HepG2 (cell line): Measurements from ENCODE around the gene CTTNBP2NL. TPM values are rescaled to one million over a fixed set of nuclear protein-coding genes. Genes with fewer than 3 reads are reported as not detected.

Experiments
- ATAC-seq: fragments of 200-7000 bp; cut with Tn5 transposase; 3 replicates; pipeline ENCODE4 v1.9.1; 2020; ENCODE audit warnings: mild to moderate bottlenecking, moderate library complexity
- BruUV-seq: library from RNA; stranded (reverse); fragments of 400-500 nt; replicated peaks from 2 replicates; lab custom pipeline; 2021; lab: Mats Ljungman, UMichigan
- CTCF ChIA-PET: fragments of 300-600 bp; formaldehyde crosslinking; extraction: SDS; loops from one replicate; lab custom pipeline; 2021; ENCODE audit warnings: low total read pairs, inconsistent platforms, low intra/inter-chr PET ratio; lab: Yijun Ruan, JAX
- POLR2A ChIA-PET: fragments of 350-600 bp; sonication (Branson Sonifier 250); formaldehyde crosslinking; loops from one replicate; lab custom pipeline; 2020; ENCODE audit warnings: antibody characterized with exemption, inconsistent platforms; lab: Yijun Ruan, JAX
- DNase-seq: peaks from one replicate; pipeline ENCODE4 v3.0.0-alpha.2; 2015; ENCODE audit warnings: low spot score
- FAIRE-seq: peaks from 3 replicates; lab custom pipeline; 2011; peaks lifted over from hg19 to GRCh38; lab: Jason Lieb, UNC
- H2AFZ ChIP-seq: one replicate; pipeline ENCODE4 v1.6.1; 2011; ENCODE audit warnings: low read length, inconsistent platforms
- H3K27ac ChIP-seq: fragments of 300-600 bp; 3 replicates; pipeline ENCODE4 v1.8.0; 2011; ENCODE audit warnings: mixed run types, mild to moderate bottlenecking, mixed read lengths, low read length, inconsistent platforms; ENCODE audit not compliant: insufficient read depth; ENCODE audit errors: extremely low read length
- H3K27me3 ChIP-seq, 2 experiments: fragments of 200-600 bp in 1 of 2; 2 replicates in 1 of 2; 3 replicates in 1 of 2; pipeline versions ENCODE4 v1.6.0 to v1.8.0; 2011; ENCODE audit warnings: low read length in 2 of 2, mild to moderate bottlenecking in 2 of 2, moderate library complexity in 2 of 2, inconsistent platforms in 1 of 2; ENCODE audit not compliant: insufficient read depth in 2 of 2, control insufficient read depth in 1 of 2
- H3K36me3 ChIP-seq, 2 experiments: fragments of 200-600 bp in 1 of 2; replicated peaks in 1 of 2; 2 replicates in 1 of 2; 3 replicates in 1 of 2; pipeline versions ENCODE4 v1.5.1 to v1.8.0; 2011; ENCODE audit warnings: low read length in 2 of 2, inconsistent platforms in 1 of 2; ENCODE audit not compliant: insufficient read depth in 2 of 2, control insufficient read depth in 1 of 2
- H3K4me1 ChIP-seq: 2 replicates; pipeline ENCODE4 v1.5.1; 2012; ENCODE audit warnings: low read length, inconsistent platforms; ENCODE audit not compliant: insufficient read depth
- H3K4me2 ChIP-seq: 2 replicates; pipeline ENCODE4 v1.6.0; 2011; ENCODE audit warnings: low read depth, low read length, inconsistent platforms
- H3K4me3 ChIP-seq, 3 experiments: fragments of 200-600 bp in 1 of 3; sonication (generic), shearing (Covaris generic) in 1 of 3; replicated peaks in 1 of 3; 2 replicates each; pipeline ENCODE4 v1.5.1; 2011 to 2016; ENCODE audit warnings: low read length in 3 of 3, inconsistent platforms in 2 of 3, low read depth in 2 of 3, mild to moderate bottlenecking in 2 of 3, control low read depth in 1 of 3, mixed read lengths in 1 of 3; ENCODE audit not compliant: insufficient read depth in 1 of 3
- H3K79me2 ChIP-seq: one replicate; pipeline ENCODE4 v1.6.1; 2011; ENCODE audit warnings: low read length, inconsistent platforms; ENCODE audit not compliant: insufficient read depth
- H3K9ac ChIP-seq: 2 replicates; pipeline ENCODE4 v1.6.0; 2011; ENCODE audit warnings: mild to moderate bottlenecking, low read depth, low read length, inconsistent platforms; ENCODE audit not compliant: insufficient read depth
- H3K9me3 ChIP-seq: 2 replicates; pipeline ENCODE4 v1.5.1; 2012; ENCODE audit warnings: mild to moderate bottlenecking, low read length
- H4K20me1 ChIP-seq: 2 replicates; pipeline ENCODE4 v1.6.0; 2011; ENCODE audit warnings: inconsistent platforms, mild to moderate bottlenecking, low read length, moderate library complexity; ENCODE audit not compliant: insufficient read depth
- ATRX ChIP-seq: sonication (generic); formaldehyde crosslinking; IDR thresholded peaks from 2 replicates; pipeline ENCODE4 v1.4.0; 2020; ENCODE audit warnings: missing genetic modification reagents, borderline replicate concordance
- DZIP1 ChIP-seq: sonication (generic); formaldehyde crosslinking; IDR thresholded peaks from 2 replicates; pipeline ENCODE4 v1.5.0; 2020; ENCODE audit warnings: mild to moderate bottlenecking, missing genetic modification reagents
- FOXP1 ChIP-seq, 2 experiments: fragments of 450-650 bp in 1 of 2; IDR thresholded peaks; 2 replicates each; pipeline ENCODE4 v1.6.1; 2017 to 2018; ENCODE audit warnings: antibody characterized with exemption in 1 of 2
- HOXA7 ChIP-seq: sonication (generic); formaldehyde crosslinking; IDR thresholded peaks from 2 replicates; pipeline ENCODE4 v1.8.1; 2022; ENCODE audit warnings: mild to moderate bottlenecking, missing genetic modification reagents, moderate library complexity
- ISL2 ChIP-seq: sonication (generic); formaldehyde crosslinking; IDR thresholded peaks from 2 replicates; pipeline ENCODE4 v1.5.0; 2020; ENCODE audit warnings: missing genetic modification reagents
- MBNL3 ChIP-seq: fragments of 250-450 bp; sonication (Bioruptor Pico); conservative IDR thresholded peaks from 2 replicates; pipeline ENCODE4 v1.8.0; 2022; ENCODE audit warnings: mild to moderate bottlenecking, inconsistent platforms
- MXD4 ChIP-seq: IDR thresholded peaks from 2 replicates; pipeline ENCODE4 v1.6.1; 2016; ENCODE audit warnings: mild to moderate bottlenecking, missing biosample characterization, missing genetic modification reagents
- RBAK ChIP-seq: sonication (generic); formaldehyde crosslinking; IDR thresholded peaks from 2 replicates; pipeline ENCODE4 v1.5.1; 2020; ENCODE audit warnings: mild to moderate bottlenecking, missing genetic modification reagents
- RFX1 ChIP-seq: fragments of 450-650 bp; IDR thresholded peaks from 2 replicates; pipeline ENCODE4 v1.6.1; 2017
- ZFYVE20 ChIP-seq: sonication (generic); formaldehyde crosslinking; IDR thresholded peaks from 2 replicates; pipeline ENCODE4 v1.8.0; 2023; ENCODE audit warnings: low read depth, mild to moderate bottlenecking, moderate library complexity, missing genetic modification reagents, borderline replicate concordance
- ZNF20 ChIP-seq: sonication (generic); formaldehyde crosslinking; IDR thresholded peaks from 2 replicates; pipeline ENCODE4 v1.4.0; 2020; ENCODE audit warnings: mild to moderate bottlenecking, moderate library complexity, missing genetic modification reagents
- ZNF329 ChIP-seq: sonication (generic); formaldehyde crosslinking; IDR thresholded peaks from 2 replicates; pipeline ENCODE4 v1.9.0; 2021; ENCODE audit warnings: low read depth, mild to moderate bottlenecking, missing genetic modification reagents
- WGBS: methylation state at CpG from one replicate; pipeline ENCODE4 v1.1.6; 2017; ENCODE audit warnings: low lambda C conversion rate; 5-methylcytosine and 5-hydroxymethylcytosine counted together
- in situ Hi-C: cut with HindIII; loops from 2 replicates; pipeline ENCODE4 v1.10.0; 2017; ENCODE audit warnings: low pct_unique_long_range_greater_than_20kb; ENCODE audit not compliant: extremely low pct_ligation_motif_present
- intact Hi-C: fragments of 100-400 bp; cut with micrococcal nuclease; formaldehyde crosslinking; loops from one replicate; pipeline ENCODE4 v1.10.0; 2022; ENCODE audit not compliant: unreplicated experiment
- polyA plus RNA-seq, 8 experiments: library from polyadenylated mRNA; depleted of rRNA in 3 of 8; stranded (reverse) in 7 of 8; unstranded in 1 of 8; fragments of >200 nt; fragmentation: Illumina TruSeq in 4 of 8; extraction: Trizol in 4 of 8; gene quantifications; 2 replicates each; pipeline versions ENCODE4 v1.2.1 to v1.2.3, GENCODE V29; 2011 to 2016; ENCODE audit warnings: low read depth in 4 of 8, missing spikeins in 1 of 8, mixed read lengths in 1 of 8; ENCODE audit not compliant: insufficient read depth in 1 of 8
- total RNA-seq, 5 experiments: library from RNA; depleted of rRNA; stranded (reverse); fragments of >200 nt; fragmentation: Illumina TruSeq; extraction: Trizol; gene quantifications; 2 replicates each; pipeline ENCODE4 v1.2.3, GENCODE V29; 2016; ENCODE audit warnings: low read depth in 1 of 5
- TF ChIP-seq, protein P1 (sequence below): sonication (generic); formaldehyde crosslinking; IDR thresholded peaks from 2 replicates; pipeline ENCODE4 v1.8.1; 2023; ENCODE audit warnings: mild to moderate bottlenecking, missing genetic modification reagents

CTTNBP2NL gene
- total and polyA plus RNA-seq, 2 of the 13 experiments (the other 11 are each of a cell fraction or from before 2014, with no cell fraction given) = 2.1 to 4.1 TPM

- TF ChIP-seq DZIP1 (CRISPR knock-in tag) (no peak), RBAK (CRISPR knock-in tag) (no peak), ZNF20 (no peak), ZNF329 (CRISPR knock-in tag) (no peak), MBNL3 (CRISPR knock-in tag) (no peak), RFX1 (no peak), ISL2 (no peak), ZFYVE20 (CRISPR knock-in tag) (no peak), FOXP1 (IDR thresholded peaks at IDR 0.05) (no peak), FOXP1 (CRISPR knock-in tag; IDR thresholded peaks at IDR 0.05) (no peak), ATRX (no peak)
Measured at GRCh38 chr1:112417271-112417670, 21.3 kb downstream of the CTTNBP2NL start (continued).

GRCh38 chr1:112418099-112418892, 22.3 kb downstream of the CTTNBP2NL start:
- H3K27ac ChIP-seq = no peak overlapping the region
- in situ Hi-C loops = no loop called here
- POLR2A ChIA-PET = no interaction called here
- H3K4me3 ChIP-seq = no peak overlapping the region
- ATAC-seq (no peak), FAIRE-seq (no peak)
- H3K9me3 ChIP-seq = no peaks in the 10 kb centered on the region
- no peak overlapping the region for H2AFZ ChIP-seq
- no peaks in the 10 kb centered on the region for H4K20me1 ChIP-seq
- H3K4me2 ChIP-seq = no peak overlapping the region
- CTCF ChIA-PET = no interaction called here
- BruUV-seq = no TSS peak
- peaks cover 2 to 9% of the 10 kb centered on the region in 2 experiments; a peak in 2 of 5 replicates for H3K36me3 ChIP-seq
- H3K79me2 ChIP-seq = no peaks in the 10 kb centered on the region
- TF ChIP-seq, protein P1, sequence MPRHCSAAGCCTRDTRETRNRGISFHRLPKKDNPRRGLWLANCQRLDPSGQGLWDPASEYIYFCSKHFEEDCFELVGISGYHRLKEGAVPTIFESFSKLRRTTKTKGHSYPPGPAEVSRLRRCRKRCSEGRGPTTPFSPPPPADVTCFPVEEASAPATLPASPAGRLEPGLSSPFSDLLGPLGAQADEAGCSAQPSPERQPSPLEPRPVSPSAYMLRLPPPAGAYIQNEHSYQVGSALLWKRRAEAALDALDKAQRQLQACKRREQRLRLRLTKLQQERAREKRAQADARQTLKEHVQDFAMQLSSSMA (CRISPR knock-in tag) = no peak
- TF ChIP-seq MXD4 (CRISPR knock-in tag) (no peak), HOXA7 (no peak)
- TF ChIP-seq, all 625 proteins: peak for 0
- intact Hi-C loops = no loop called here
- Histone ChIP-seq H3K27me3 (no peaks in the 10 kb centered on the region; a peak in 1 of 5 replicates), H3K4me1 (no peaks in the 10 kb centered on the region), H3K9ac (no peak overlapping the region)
- 88% methylated on average over 2 of the region's 2 CpGs for WGBS
- no peak for DNase-seq
